GM10266 (cell line): ENCODE data around the gene TBC1D22B.

Experiments used
- DNase-seq: peaks from one replicate; pipeline ENCODE4 v3.0.0; 2012; ENCODE audit errors: extremely low spot score
- TF ChIP-seq, protein P1 (sequence below): IDR thresholded peaks from 2 replicates; pipeline ENCODE4 v1.5.1; 2012; ENCODE audit warnings: mild to moderate bottlenecking, low read depth; ENCODE audit not compliant: control insufficient read depth, insufficient read depth; ENCODE audit errors: missing control alignments

The TBC1D22B gene

DNA sequence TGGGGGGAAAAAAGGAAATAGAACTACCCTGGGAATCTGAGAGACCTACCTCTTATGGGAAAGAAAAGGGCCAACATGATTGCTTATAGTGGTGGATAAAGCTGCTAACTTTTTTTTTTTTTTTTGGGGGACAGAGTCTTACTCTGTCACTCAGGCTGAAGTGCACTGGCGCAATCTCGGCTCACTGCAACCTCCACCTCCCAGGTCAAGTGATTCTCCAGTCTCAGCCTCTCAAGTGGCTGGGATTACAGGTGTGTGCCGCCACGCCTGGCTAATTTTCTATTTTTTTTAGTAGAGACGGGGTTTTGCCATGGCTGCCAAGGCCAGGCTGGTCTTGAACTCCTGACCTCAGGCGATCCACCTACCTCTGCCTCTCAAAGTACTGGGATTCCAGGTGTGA is 39.5 kb upstream of the TBC1D22B start:
- no peak for DNase-seq
- TF ChIP-seq, protein P1, sequence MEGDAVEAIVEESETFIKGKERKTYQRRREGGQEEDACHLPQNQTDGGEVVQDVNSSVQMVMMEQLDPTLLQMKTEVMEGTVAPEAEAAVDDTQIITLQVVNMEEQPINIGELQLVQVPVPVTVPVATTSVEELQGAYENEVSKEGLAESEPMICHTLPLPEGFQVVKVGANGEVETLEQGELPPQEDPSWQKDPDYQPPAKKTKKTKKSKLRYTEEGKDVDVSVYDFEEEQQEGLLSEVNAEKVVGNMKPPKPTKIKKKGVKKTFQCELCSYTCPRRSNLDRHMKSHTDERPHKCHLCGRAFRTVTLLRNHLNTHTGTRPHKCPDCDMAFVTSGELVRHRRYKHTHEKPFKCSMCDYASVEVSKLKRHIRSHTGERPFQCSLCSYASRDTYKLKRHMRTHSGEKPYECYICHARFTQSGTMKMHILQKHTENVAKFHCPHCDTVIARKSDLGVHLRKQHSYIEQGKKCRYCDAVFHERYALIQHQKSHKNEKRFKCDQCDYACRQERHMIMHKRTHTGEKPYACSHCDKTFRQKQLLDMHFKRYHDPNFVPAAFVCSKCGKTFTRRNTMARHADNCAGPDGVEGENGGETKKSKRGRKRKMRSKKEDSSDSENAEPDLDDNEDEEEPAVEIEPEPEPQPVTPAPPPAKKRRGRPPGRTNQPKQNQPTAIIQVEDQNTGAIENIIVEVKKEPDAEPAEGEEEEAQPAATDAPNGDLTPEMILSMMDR = no peak

DNA sequence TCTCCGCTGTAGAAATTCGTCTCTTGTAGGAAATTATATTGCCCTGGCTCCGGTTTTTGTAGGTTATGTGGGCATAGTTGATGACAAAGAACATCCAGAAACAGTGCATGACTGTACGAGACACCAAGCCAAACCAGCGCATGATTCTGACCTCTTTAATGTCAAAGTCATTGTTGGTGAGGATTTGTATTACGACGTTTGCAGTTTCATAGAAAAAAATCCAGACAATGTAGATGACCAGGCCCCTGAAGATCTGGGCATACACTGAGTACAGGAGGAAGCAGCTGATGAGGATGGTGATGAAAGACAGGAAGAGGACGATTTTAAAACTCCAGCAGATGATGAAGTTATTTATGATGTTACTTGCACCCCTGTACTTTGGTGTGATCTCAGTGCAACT is 39.1 kb upstream of the TBC1D22B start:
- no peak for DNase-seq
- TF ChIP-seq, protein P1 = no peak

DNA sequence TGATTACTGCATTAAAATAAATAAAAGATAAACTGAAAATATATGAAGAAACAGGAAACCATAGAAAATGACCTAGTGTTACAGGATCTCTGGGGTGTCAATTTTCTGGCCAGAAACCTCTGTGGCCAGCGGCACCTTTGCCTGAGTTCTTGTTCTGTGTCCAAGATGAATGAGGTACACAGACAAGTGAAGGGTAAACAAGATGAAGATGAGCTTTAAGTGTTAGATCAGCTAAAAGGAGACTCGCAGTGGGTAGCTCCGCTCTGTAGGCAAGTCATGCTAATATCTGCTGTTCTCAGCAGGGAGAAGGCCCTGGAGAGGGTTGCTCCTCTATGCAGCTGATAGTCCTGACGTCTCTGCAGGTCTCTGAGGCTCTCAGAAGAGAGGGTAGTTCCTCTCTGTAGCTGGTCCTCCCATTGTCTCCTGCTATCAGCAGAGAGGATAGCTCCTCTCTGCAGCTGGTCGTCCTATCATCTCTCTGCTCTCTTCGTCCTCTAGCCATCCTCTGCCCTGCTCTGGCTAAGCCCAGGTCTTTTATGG is 35.9 kb upstream of the TBC1D22B start:
- no peak for DNase-seq
- TF ChIP-seq, protein P1 = no peak

DNA sequence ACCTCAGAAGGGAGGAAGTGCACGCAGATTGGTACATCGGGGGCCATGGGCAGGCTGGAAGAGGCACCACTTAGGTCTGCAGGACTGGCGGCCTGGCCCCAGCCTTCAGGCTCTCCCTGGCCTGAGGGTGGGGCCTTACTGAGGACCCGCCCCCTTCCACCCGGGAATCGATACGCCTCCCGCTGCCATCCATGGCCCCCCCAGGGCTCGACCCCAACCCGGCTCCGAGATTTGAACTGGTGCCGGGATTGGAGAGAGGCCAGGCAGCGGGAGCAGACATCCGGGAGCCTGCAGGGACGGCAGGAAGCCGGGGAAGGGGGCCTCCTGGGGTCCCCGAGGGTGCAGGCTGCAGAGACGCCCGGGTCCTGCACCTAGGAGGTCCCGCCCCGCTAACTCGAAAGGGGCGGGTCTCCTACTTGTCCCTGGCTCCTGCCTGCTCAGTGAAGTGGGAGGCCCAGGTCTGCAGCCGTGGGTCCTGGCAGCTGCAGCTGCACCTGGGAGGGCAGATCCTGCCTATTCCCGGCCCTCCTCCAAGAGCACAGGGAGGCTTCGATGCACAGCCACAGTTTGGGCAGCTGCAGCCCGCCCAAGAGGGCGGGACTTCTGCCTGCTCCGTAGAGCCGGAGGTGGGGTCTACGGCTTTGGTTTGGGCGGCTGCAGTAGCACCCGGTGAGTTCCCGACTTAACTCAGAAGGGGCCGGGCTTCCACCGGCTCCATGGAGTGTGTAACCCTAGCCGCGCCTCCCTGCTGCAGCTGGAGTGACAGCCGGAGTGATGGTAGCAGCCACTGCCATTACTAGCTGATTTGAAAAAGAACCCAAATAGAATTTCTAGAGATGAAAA is 35.2 kb upstream of the TBC1D22B start:
- DNase-seq = peak; percentile 81
- TF ChIP-seq, protein P1 = no peak

DNA sequence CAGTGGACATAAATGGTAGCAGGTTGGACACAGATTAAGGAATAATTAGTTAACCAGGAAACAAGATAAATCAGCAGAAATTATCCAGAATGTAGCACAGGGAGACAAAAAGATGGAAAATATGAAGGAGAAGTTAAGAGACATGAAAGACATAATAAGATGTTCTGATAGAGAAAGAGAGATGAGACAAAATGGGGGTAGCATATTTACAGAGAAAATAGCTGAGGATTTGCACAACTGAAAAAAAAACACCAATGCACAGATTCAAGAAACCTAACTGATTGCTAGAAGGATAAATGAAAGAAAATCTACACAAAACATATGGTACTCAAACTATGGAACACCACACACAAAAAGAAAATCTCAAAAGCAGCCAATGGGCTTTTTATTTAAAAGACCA is 34.6 kb upstream of the TBC1D22B start:
- DNase-seq = no peak
- TF ChIP-seq, protein P1 = no peak

DNA sequence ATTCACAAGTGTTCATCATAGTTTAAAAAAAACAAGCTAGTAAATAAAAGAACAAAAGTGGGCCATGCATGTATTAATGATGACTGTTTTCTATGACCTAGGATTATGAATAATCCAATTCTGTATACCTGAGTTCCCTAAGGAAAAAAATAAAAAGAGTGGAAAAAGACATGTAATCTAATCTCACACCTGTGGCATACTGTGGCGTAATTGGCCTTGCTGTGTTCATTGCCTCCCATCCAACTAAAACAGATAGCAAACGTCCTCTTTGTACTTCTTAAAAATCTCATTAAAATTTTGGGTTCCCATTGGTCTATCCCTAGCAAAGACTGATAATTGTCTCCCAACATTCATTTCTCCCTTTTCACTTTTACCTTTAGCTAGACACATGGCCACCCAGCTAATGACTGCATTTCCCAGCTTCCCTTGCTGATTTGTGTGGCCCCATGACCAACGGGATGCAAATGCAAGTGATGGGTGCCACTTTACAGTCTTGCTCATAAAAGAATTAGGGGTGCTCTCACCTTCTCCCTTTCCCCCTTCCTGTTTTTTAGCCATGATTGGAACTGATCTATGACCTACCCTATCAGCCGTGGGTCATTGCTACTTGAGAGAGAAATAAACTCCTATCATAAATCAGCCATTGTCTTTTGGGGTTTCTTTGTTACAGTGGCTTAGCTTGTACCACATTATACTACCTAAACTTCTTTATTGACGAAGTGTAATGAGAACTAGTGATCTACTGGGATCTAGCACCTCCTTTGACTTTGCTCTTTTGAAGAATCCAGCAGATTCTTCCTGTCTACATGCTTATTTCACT is 32.0 kb upstream of the TBC1D22B start:
- DNase-seq = no peak
- TF ChIP-seq, protein P1 = no peak
